GM19324 (cell line): Measurements from ENCODE around the gene FBXO42.

ENCODE experiments used
- ATAC-seq: cut with Tn5 transposase; IDR thresholded peaks from one replicate; pipeline ENCODE4 v1.9.1; 2021; ENCODE audit warnings: mild to moderate bottlenecking, moderate library complexity; ENCODE audit not compliant: unreplicated experiment, low FRiP score

Gene FBXO42

DNA sequence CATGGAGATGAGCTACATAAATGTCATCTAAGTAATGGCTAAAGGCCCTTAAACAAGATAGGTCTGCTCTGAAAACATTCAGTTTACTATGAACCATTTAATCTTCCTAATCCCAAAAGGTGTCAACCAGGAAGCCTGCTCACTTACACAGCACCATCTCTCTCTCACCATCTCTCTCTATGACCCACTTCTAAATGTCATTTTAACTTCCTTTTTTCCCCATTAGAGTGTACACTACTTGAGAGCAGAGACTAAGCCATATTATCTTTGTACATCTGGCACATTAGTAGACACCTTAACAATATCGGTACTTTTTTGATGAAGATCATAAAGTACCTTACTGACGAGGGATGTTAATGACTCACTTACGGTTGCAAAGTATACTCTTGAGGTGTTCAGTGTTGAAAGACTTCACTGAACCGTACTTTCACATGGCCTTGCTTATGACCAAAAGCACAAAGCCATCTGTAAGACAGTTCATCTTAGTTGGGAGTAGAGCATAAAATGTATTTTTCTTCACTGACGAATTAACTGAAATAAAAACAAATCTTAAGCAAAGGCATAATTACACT, 25.4 kb downstream of the FBXO42 start:
- no peak for ATAC-seq

DNA sequence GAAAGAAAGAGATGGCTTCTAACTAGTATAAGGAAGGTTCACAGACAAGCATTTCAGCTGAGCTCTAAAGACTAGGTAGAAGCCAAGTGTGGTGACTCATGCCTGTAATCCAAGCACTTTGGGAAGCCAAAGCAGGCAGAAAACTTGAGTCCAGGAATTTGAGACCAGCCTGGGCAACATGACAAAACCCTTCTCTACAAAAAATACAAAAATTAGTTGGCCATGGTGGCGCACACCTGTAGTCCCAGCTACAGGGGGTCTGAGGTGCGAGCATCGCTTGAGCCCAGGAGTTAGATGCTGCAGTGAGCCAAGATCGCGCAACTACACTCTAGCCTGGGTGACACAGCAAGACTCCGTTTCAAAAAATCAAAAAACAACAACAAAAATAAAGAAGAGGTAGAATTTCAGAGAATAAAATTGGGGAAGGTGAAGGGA, 27.8 kb downstream of the FBXO42 start:
- ATAC-seq: no peak

DNA sequence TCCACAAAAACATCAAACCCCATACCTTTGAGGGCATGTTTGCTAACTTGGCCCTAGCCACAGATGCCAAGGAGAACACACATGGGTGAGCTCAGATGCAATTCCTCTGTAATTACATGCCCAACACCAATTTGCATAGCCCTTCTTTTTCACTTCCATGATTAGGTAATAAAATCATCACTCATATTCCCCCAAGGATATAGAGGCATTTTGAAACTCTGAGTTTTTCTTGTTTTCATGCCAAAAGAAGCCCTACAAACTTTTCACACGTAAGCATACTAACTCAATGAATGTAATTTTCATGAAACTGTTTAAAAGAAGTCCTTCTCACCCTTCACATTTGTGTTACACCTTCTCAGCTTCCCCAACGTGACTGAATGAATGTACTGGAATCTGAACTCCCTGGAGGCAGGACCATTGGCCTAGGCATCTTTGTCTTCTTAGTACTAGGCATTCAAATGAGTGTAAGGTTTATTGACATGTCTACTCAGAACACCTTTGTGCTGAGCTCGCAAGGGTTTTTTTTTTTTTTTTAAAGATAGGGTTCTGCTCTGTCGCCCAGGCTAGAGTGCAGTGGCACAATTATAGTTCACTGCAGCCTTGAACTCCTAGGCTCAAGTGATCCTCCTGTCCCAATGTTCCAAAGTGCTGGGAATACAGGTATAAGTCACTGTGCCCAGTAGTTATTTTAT, 31.0 kb downstream of the FBXO42 start:
- no peak for ATAC-seq

DNA sequence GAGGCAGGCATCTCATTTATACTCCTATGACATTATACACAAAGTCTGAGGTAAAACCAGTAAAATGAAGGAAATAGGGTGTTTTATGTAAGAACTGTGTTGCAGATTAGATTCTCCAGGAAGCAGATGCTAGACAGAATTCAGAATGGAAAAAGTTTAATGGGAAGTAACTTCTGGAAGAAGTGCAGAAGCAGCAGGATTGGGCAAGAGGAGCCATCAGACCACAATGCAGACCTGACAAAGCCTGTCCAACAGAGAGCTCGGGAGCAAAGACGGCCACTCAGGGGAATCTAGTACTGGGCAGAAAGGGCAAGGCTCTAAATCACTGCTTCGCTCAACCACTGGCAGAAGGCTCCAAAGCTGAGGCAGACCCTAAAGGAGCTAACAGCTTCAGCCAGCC, 33.7 kb downstream of the FBXO42 start:
- ATAC-seq: no peak

DNA sequence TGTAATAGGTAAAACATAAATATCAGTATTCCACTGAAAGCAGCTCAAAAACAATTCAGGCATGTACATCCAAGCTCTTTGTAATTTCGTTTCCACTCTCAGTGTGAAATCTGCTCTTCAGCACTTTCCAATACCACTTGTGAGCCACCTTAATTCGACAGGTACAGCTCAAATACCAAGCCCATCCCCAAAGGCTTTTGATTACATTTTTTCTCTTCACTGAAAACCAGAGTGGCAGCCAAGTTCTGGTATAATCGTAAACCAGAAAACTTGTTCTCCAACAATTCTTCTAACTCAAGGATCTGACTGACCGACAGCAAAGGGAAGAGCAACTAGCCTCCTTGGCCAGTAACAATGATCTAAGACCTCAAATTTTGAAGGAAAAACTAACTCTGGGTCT, 36.8 kb downstream of the FBXO42 start:
- ATAC-seq: no peak

DNA sequence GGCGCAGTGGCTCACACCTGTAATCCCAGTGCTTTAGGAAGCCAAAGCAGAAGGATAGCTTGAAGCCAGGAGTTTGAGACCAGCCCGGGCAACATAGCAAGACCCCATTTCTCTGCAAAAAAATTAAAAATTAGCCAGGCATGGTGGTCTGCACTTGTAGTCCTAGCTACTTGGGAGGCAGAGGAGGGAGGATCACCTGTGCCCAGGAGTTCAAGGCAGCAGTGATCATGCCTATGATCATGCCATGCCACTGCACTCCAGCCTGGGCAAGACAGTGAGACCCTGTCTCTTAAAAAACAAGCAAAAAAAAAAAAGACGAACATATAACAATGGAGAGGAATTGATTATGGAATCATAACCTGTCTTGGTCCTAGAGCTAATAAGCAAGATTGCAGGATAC, 45.1 kb downstream of the FBXO42 start:
- no peak for ATAC-seq

DNA sequence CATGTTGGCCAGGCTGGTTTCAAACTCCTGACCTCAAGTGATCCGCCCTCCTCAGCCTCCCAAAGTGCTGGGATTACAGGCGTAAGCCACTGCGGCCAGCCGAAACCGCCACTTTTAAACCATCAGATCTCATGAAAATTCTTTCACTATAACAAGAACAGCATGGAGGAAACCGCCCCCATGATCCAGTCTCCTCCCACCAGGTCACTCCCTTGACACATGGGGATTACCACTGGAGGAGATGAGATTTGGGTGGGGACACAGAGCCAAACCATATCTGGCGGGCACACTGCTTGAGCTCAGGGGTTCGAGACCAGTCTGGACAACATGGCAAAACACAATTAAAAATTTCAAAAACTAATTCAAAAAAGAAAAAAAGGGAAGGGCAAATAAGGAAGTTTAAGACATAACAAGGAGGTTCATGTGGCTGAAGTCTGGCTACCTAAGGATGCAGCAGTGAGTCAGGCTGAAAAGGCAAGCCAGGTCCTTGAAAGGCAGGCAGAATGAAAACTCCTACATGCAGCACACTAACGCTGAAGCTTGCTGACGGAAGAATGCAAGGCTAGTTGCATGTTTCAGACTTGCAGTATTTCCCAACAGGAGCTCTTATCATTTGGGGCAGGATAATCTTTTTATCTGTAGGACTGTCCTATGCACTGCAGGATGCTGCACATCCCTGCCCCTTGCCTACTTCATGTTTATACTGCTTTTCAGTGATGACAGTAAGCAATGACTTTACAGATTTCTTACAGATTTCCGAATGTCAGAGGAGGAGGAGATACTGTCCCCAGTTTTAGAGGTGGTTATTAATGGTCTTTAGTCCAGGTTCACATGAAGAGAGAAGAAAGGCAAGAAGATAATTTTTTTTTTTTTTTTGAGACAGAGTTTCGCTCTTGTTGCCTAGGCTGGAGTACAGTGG, 49.3 kb downstream of the FBXO42 start:
- no peak for ATAC-seq

DNA sequence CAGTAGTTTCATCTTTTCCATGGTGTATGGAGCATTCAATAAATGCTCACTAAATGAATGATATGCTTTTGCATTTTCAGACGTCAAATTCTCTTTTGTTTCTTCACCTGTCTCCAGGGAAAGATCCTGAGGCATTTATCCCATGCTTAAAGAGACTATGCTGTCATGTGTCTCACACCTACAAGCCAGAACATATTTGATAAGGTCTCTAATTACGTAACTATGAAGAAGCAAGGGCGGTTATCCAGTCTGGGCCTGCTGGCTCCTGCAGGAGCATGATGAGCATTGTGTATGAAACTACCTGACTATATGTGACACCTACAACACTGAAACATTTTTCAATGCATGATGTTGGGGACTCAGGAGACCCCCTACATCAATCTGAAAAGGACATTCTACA, 51.8 kb downstream of the FBXO42 start:
- ATAC-seq: no peak

DNA sequence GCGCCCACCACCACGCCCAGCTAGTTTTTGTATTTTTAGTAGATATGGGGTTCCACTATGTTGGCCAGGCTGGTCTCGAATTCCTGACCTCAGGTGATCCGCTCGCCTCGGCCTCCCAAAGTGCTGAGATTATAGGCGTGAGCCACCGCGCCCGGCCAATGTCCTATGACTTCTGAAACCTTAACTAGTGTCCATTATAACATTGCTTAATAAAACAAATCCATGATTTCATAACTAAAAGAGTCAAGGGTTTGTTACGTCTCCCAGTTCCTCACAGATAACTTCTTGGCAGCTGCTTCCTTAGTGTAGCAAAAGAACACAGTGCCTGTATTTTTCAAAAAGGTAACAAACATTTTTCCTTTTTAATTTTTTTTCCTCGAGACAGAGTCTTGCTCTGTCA, 53.6 kb downstream of the FBXO42 start:
- ATAC-seq: no peak

DNA sequence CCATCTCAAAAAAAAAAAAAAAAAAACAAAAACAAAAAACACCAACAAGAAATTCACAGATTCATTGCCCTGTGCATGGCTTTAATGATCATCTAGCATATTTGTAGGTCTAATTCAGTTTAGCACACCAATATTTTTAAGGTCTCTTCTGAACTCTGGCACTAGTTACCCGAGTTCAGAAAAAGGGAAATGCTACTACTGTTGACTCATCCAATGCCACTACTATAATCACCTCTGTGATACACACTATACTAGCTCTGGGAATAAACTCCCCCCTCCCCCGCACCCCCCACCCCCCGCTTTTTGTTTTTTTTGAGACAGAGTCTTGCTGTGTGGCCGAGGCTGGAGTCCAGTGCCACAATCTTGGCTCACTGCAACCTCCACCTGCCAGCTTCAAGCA, 55.6 kb downstream of the FBXO42 start:
- no peak for ATAC-seq

DNA sequence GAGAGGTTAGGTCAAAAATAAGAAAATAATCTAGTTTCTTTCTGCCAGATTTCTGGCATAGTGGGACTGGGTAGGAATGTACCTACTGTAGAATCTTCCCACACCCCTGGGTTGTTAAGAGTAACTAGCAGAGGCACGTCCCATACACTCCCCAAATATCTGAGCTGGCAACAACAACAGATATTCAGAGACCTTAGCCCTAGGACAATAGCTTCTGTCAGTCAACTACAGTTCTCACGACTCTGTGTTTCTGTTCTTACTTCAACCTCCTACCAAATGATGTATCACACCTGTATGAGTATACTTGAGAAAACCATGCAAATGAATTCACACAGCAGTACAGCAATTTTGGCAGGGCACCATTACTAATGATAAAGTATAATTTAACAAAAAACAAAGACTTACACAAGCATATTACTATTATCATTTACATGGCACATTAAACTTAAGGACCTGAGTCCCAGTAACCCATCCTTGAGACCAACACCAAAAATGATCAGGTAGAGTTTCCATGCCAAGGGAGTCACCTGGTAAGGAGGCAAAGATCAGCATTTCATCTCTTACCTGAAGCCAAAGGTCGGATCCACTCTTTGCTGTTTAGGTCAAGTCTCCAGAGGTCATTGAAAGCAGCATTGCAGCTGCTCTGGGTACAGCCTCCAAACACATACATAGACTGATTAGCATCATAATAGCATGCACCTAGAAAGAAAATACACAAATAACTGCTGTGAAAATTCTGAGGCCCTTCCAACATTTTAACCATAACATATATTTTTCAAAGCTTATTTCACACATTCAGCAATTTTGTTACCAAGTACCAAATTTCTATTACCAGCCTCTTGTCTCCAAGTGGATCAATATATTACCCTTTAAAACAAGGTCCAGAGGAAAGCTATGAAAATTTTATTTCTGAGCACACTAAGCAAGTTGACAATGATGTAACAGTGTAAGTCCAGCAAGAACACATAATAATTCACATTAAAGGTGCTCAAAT, 57.8 kb downstream of the FBXO42 start:
- ATAC-seq: no peak

DNA sequence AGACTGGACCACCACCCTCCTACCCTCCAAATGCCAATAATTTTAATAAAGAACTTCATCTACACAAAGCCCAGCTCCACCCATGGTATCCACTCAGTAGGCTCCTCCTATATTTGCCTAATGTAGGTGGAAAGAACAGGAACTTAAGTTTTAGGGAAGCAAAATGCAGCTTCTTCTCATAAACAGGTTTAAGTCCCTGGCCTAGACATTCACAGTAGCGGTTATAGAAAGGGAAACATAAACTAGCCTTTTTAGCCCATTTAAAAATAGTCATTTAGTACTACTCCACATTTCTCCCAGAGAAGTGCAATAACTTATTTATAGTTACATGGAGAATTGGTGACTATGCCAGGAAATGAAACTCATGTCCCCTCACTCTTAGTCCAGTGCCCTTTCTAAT, 58.7 kb downstream of the FBXO42 start:
- no peak for ATAC-seq

DNA sequence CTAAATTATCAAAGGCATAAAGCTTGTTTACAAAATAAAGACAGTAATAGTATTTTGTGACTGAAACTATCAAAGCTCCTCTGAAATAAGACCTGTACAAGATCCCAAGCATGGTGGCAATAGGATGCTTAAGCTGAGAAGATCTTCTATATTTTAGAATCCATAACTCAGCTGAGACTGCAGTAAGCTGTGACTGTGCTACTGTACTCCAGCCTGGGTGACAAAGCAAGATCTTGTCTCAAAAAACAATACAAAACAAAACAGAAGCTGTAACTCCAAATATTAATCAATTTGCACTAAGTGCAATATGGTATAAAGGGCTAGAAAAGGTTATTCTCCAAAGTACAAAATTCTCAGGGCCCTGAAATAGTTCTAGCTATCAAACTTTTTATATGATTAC, 59.5 kb downstream of the FBXO42 start:
- no peak for ATAC-seq

DNA sequence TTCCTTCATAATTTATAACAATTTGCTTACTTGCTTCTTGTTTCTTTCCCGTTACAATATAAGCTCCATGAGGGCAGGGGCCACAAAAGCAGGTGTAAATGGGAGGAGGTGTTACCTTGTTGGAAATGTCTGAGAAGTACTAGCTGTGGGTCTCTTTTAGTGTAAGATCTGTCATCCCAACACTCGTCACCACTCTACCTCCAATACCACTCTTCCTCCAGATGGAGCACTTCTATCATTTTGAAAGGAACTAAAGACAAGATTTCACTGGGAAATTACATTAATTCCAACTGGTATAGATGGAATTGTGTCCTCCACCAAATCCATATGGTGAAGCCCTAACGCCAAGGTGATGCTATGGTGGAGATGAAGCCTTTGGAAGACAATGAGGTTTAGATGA, 62.3 kb downstream of the FBXO42 start:
- ATAC-seq: no peak

DNA sequence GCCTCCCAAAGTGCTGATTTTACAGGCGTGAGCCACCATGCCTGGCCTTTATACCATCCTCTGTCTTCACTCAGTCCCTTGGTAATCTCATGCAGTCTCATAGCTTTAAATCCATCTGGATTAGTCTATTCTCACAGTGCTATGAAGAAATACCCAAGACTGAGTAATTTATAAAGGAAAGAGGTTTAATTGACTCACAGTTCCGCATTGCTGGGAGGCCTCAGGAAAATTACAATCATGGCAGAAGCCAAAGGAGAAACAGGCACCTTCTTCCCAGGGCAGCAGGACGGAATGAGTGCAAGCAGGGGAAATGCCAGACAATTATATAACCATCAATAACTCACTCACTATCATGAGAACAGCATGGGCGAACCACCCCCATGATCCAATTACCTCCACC, 66.2 kb downstream of the FBXO42 start:
- no peak for ATAC-seq

DNA sequence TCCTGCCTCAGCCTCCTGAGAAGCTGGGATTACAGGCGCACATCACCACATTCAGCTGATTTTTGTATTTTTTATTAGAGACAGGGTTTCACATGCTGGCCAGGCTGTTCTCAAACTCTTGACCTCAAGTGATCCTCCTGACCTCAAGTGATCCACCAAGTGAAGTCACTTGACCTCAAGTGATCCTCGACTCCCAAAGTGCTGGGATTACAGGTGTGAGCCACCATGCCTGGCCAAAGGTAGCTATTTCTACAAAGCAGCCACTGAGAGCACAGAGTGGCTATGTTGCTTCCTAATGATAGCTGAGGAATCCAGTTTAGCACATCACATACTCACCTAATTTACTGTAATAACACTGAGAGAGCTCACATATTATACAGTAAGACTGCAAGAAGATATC, 70.5 kb downstream of the FBXO42 start:
- no peak for ATAC-seq

DNA sequence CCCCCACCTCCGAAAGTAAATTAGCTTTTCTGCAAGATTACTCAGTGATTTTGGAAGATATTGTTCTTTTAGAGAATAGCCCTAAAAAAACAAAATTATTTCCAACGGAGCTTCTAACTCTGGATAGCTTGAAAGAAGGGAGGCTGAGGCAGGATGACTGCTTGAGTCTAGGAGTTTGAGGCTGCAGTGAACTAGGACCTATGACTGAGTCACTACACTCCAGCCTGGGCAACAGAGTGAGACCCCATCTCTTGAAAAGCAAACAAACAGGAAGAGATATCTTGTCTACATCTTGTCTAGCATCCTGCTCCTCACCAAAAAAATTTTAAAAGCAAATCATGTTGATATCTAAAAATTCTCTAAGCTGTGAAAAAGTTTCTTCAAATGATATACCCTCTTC, 73.1 kb downstream of the FBXO42 start:
- no peak for ATAC-seq

DNA sequence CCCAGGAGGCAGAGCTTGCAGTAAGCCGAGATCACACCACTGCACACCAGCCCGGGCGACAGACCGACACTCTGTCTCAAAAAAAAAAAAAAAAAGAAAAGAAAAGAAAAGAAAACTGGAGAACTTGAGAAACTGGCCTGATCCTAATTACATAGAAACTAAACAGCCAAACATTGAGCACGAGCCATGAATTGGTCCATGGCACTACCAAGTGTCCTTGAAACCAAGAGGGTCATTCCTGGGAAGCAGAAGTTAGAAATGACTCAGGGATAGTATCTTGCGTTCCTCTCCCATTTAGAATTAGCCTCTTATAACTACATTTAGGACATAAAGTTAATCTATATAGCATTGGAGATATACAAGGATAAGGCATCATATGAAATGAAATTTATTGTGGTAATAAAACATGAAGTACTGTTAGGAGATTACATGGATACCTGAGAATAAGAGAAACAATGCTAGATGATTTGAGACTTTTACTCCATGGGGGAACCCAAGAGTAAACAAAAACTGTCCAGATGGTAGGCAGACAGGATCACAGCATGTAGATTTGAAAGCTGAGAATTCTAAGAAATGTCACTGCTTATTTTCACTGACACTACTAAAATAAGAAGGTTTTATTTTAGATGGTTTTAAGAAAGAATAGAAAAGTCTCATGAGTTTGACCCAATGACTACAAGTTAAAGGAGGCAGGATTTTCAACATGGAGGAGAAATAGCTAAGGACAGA, 75.8 kb downstream of the FBXO42 start:
- no peak for ATAC-seq

DNA sequence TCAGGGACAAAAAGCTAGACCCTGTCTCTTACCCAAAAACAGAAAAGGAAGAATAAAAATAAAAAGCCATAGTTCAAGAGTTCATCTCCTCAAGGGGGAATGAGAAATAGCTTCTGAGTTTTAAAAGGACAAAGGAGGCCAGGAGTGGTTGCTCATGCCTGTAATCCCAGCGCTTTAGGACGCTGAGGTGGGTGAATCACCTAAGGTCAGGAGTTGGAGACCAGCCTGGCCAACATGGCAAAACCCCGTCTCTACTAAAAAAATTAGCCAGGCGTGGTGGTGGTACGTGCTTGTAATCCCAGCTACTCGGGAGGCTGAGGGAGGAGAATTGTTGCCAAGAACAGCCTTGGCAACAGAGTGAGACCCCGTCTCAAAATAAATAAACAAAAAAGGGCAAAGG, 76.7 kb downstream of the FBXO42 start:
- ATAC-seq: no peak

DNA sequence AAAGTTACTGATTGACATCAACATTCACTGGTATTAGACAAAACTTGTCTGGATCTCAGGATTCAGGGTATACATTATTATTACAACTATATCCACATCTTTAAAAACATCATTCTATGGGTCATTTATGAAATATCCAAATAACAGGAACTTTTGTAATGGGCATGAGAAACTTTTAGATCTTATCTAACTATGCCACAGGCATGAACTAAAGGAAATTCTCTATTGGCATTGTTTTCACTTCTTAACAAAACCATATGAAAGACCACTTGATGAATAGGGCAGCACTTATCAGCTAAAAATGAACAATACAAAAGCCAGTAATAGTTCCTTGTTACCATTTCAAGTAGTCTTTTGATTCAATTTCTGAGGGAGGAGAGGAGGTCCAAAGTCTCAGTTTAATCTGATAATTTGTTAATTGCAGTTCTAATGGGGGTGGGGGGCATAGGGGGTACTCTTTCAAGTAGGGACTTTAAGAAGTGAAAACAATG, 84.5 kb downstream of the FBXO42 start:
- ATAC-seq: no peak
